Epithelial cell of esophagus (primary cell): ENCODE measurements around the gene CLDN7.

Experiments used
- DNase-seq: peaks from one replicate; pipeline ENCODE4 v3.0.0; 2010; ENCODE audit warnings: low read depth
- H3K4me3 ChIP-seq: 2 replicates; pipeline ENCODE4 v1.5.1; 2011; ENCODE audit warnings: mild to moderate bottlenecking, low read length, control low read depth
- CTCF ChIP-seq: IDR thresholded peaks from 2 replicates; pipeline ENCODE4 v1.5.1; 2011; ENCODE audit warnings: low read depth, mild to moderate bottlenecking, low read length, control low read depth, inconsistent platforms; ENCODE audit not compliant: insufficient read depth; ENCODE audit errors: missing control alignments

CLDN7 gene

DNA sequence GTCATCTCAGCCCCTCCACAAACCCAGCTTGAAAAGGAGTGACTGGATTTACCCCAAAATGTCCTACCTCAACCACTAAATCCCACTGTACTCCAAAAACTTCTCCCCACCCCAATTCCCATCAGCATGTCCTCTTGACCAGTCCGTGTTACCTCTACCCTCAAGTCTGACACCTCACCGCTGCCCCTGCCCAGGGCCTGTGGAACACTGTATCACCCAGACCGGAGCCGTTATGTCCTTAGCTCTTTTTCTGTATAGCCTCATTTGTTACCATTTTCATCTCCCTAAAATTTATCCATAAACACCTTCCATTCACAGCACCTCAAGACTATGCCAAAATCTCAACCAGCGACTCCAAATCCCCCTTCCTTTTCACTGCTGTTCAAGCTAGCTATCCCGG, 25.5 kb downstream of the CLDN7 start:
- no peak overlapping the region for H3K4me3 ChIP-seq
- DNase-seq: no peak
- no peak for TF ChIP-seq CTCF

- TF ChIP-seq CTCF: no peak
- DNase-seq: peak; percentile 66
- no peak overlapping the region for H3K4me3 ChIP-seq
Observed at GRCh38 chr17:7235693-7236665, 26.3 kb downstream of the CLDN7 start.

DNA sequence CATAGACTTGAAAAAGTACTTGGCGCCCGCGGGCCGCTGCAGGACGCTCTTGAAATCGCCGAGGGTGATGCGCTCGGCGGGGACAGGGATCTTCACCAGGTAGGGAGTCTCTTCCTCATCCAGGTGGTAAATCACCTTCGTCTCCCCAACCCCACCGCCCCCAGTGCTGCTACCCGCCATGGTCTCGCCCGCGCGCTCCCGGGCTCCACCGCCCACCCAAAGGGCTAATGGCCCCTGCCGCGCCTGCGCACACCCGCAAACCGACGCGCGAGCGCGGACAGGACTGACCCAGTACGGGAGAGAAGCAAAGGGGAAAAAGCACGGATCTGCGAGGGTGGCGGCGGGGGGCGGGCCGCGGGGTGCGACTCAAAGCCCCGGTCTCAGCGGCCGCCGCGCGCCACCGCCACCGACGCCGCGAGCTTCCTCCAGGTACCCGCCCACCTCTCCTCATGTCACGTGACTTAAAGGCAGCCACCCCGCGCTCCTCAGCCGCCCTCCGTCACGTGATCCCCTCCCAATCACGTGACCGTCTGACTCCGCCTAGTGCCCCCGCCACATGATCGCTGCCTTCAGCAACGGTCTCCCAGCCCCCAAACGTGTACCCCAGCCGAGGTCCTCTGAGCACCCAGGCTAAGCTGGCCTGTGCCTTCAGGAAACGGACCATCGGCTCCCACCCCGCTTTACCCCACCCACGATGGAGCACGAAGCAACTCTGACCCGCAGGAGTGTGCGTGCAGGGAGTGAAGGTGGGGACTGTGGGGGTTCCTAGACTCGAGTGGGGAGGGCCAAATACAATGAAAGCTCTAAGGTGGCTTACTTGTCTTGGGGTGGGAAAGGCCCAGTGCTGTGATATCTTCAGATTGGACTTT, 28.0 kb downstream of the CLDN7 start, which contains the start of gene DVL2:
Gene DVL2, minus strand, starts transcription at position 435 of the 869 bp plus-strand sequence. Its CDS starts 255 bp downstream, at position 180.
- no peak for TF ChIP-seq CTCF
- peak within 1 kb of the TSS; percentile 76 for H3K4me3 ChIP-seq
- peak; percentile 96 for DNase-seq

DNA sequence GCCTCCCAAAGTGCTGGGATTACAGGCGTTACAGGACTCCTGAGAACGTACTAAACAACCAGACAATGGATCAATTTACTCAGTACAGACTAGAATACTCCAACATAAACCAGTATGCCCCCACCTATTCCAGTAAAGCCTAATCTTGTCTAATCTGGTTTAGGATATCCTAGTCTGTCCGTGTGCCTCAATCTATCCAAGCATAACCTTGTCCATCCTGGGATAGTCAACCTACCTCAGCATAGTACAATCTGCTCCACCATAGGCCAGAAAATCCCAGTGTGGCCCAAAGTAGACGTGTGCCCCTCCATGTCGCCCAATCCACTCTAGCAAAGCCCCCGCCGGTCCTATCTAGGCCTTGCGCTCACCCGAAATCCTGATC, 28.6 kb downstream of the CLDN7 start:
- no peak for TF ChIP-seq CTCF
- DNase-seq: no peak

DNA sequence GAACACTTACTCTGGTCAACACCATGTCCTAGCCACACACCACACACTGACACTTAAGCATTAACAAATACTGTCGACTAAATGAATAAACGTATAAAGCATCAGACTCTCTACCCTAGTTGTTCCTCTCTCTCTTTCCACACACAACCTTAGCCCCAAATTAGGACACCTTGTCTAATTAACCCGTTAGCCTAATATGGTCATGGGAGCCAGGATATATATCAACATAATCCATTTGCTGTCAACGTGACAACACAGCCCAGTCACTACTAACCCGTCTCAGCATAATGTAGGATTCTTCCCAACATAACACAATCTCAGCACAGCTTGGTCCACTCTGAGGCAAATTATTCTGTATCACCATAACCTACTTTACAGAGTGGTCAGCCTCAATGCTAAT, 30.2 kb downstream of the CLDN7 start:
- DNase-seq: no peak
- no peak for TF ChIP-seq CTCF
- H3K4me3 ChIP-seq: peak overlapping the region; percentile 14

More for the DNA sequence above, 28.6 kb downstream of the CLDN7 start:
- H3K4me3 ChIP-seq: peak overlapping the region; percentile 76

- DNase-seq: no peak
- H3K4me3 ChIP-seq: no peak overlapping the region
- no peak for TF ChIP-seq CTCF
Observed at GRCh38 chr17:7229504-7229903, 32.8 kb downstream of the CLDN7 start.
